WTC11 (cell line): ENCODE results near the gene PTPN3. TPM values are rescaled to one million over a fixed set of nuclear protein-coding genes. Genes with fewer than 3 reads are reported as not detected.

Experiments used
- ATAC-seq: fragments of 200-7000 bp; cut with Tn5 transposase; 2 replicates; pipeline ENCODE4 v1.10.0; 2021; ENCODE audit warnings: mild to moderate bottlenecking, moderate library complexity
- CTCF ChIA-PET: fragments of 300-600 bp; sonication (Branson Sonifier 250); formaldehyde crosslinking; loops from one replicate; lab custom pipeline; 2021; ENCODE audit warnings: antibody characterized with exemption; lab: Charles Lee
- POLR2A ChIA-PET: fragments of 350-600 bp; sonication (Branson Sonifier 250); formaldehyde crosslinking; loops from one replicate; lab custom pipeline; 2021; ENCODE audit warnings: antibody characterized with exemption; lab: Charles Lee
- DNase-seq: peaks from one replicate; pipeline ENCODE4 v3.0.0; 2021; ENCODE audit warnings: low spot score
- H3K27ac Mint-ChIP-seq: 2 replicates; pipeline ENCODE4 v1.8.0; 2021; ENCODE audit warnings: mixed read lengths
- H3K27me3 Mint-ChIP-seq: 2 replicates; pipeline ENCODE4 v1.8.0; 2021; ENCODE audit warnings: low read depth, mild to moderate bottlenecking, moderate library complexity, mixed read lengths
- H3K36me3 Mint-ChIP-seq: 2 replicates; pipeline ENCODE4 v1.8.0; 2021; ENCODE audit warnings: mixed read lengths
- H3K4me1 Mint-ChIP-seq: 2 replicates; pipeline ENCODE4 v1.8.0; 2022; ENCODE audit warnings: mixed read lengths
- H3K4me3 Mint-ChIP-seq: 2 replicates; pipeline ENCODE4 v1.8.0; 2021; ENCODE audit warnings: mild to moderate bottlenecking, moderate library complexity, mixed read lengths
- H3K9me3 Mint-ChIP-seq: 2 replicates; pipeline ENCODE4 v1.8.0; 2021; ENCODE audit warnings: mixed read lengths
- ATF6 ChIP-seq: sonication (generic); formaldehyde crosslinking; IDR thresholded peaks from 2 replicates; pipeline ENCODE4 v1.8.1; 2023; ENCODE audit warnings: mild to moderate bottlenecking, missing genetic modification reagents
- E2F1 ChIP-seq: sonication (generic); formaldehyde crosslinking; IDR thresholded peaks from 2 replicates; pipeline ENCODE4 v1.8.0; 2022; ENCODE audit warnings: mild to moderate bottlenecking, missing genetic modification reagents
- ELF4 ChIP-seq: sonication (generic); formaldehyde crosslinking; IDR thresholded peaks from 2 replicates; pipeline ENCODE4 v1.8.1; 2022; ENCODE audit warnings: low read depth, mild to moderate bottlenecking, moderate library complexity, missing genetic modification reagents
- GABPB1 ChIP-seq: sonication (generic); formaldehyde crosslinking; IDR thresholded peaks from 2 replicates; pipeline ENCODE4 v1.8.1; 2023; ENCODE audit warnings: mild to moderate bottlenecking, missing genetic modification reagents
- HMGXB4 ChIP-seq: sonication (generic); formaldehyde crosslinking; IDR thresholded peaks from 2 replicates; pipeline ENCODE4 v1.8.1; 2023; ENCODE audit warnings: mild to moderate bottlenecking, moderate library complexity, missing genetic modification reagents
- JUN ChIP-seq: sonication (generic); formaldehyde crosslinking; IDR thresholded peaks from 2 replicates; pipeline ENCODE4 v1.8.0; 2023; ENCODE audit warnings: mild to moderate bottlenecking, missing genetic modification reagents
- MAX ChIP-seq: sonication (generic); formaldehyde crosslinking; IDR thresholded peaks from 2 replicates; pipeline ENCODE4 v1.8.0; 2022; ENCODE audit warnings: mild to moderate bottlenecking, missing genetic modification reagents
- NR2C2 ChIP-seq: sonication (generic); formaldehyde crosslinking; IDR thresholded peaks from 2 replicates; pipeline ENCODE4 v1.8.0; 2022; ENCODE audit warnings: mild to moderate bottlenecking, missing genetic modification reagents
- SP1 ChIP-seq: sonication (generic); formaldehyde crosslinking; conservative IDR thresholded peaks from 2 replicates; pipeline ENCODE4 v1.8.1; 2022; ENCODE audit warnings: missing genetic modification reagents
- STAT6 ChIP-seq: sonication (generic); formaldehyde crosslinking; conservative IDR thresholded peaks from 2 replicates; pipeline ENCODE4 v1.8.1; 2023; ENCODE audit warnings: mild to moderate bottlenecking, low read depth, missing genetic modification reagents, moderate library complexity
- TEAD1 ChIP-seq: sonication (generic); formaldehyde crosslinking; IDR thresholded peaks from 2 replicates; pipeline ENCODE4 v1.8.0; 2022; ENCODE audit warnings: mild to moderate bottlenecking, missing genetic modification reagents
- TEAD4 ChIP-seq: sonication (generic); formaldehyde crosslinking; IDR thresholded peaks from 2 replicates; pipeline ENCODE4 v1.8.0; 2022; ENCODE audit warnings: mild to moderate bottlenecking, missing genetic modification reagents
- ZBTB21 ChIP-seq: sonication (generic); formaldehyde crosslinking; IDR thresholded peaks from 2 replicates; pipeline ENCODE4 v1.8.1; 2023; ENCODE audit warnings: mild to moderate bottlenecking, missing genetic modification reagents, borderline replicate concordance
- ZNF219 ChIP-seq: sonication (generic); formaldehyde crosslinking; IDR thresholded peaks from 2 replicates; pipeline ENCODE4 v1.8.0; 2023; ENCODE audit warnings: missing genetic modification reagents, mild to moderate bottlenecking, borderline replicate concordance
- ZNF263 ChIP-seq: sonication (generic); formaldehyde crosslinking; IDR thresholded peaks from 2 replicates; pipeline ENCODE4 v1.8.1; 2022; ENCODE audit warnings: low read depth, mild to moderate bottlenecking, moderate library complexity, missing genetic modification reagents
- ZNF532 ChIP-seq: fragments of 250-450 bp; sonication (Bioruptor Pico); IDR thresholded peaks from 2 replicates; pipeline ENCODE4 v1.9.0; 2021; ENCODE audit warnings: mild to moderate bottlenecking, borderline replicate concordance
- total RNA-seq: library from RNA; stranded (reverse); gene quantifications from 3 replicates; pipeline ENCODE4 v1.2.3, GENCODE V29; 2021

The PTPN3 gene
- total RNA-seq, 1 experiment from 2014 or later: 1.7 TPM

GRCh38 chr9:109385499-109385898 is 112.6 kb downstream of the PTPN3 start (continued):
- TF ChIP-seq ZBTB21 (CRISPR knock-in tag): no peak

- POLR2A ChIA-PET: no interaction called here
- Mint-ChIP-seq H3K4me3 (no peak overlapping the region), H3K9me3 (no peaks in the 10 kb centered on the region)
- TF ChIP-seq ELF4 (CRISPR knock-in tag) (no peak), ZNF532 (CRISPR knock-in tag) (no peak), ZNF263 (CRISPR knock-in tag) (no peak), MAX (CRISPR knock-in tag) (no peak), SP1 (CRISPR knock-in tag) (no peak), NR2C2 (CRISPR knock-in tag) (no peak), STAT6 (CRISPR knock-in tag) (no peak), GABPB1 (CRISPR knock-in tag) (no peak), ATF6 (CRISPR knock-in tag) (no peak), JUN (CRISPR knock-in tag) (no peak), TEAD1 (CRISPR knock-in tag) (no peak), E2F1 (CRISPR knock-in tag) (no peak), TEAD4 (CRISPR knock-in tag) (no peak), HMGXB4 (no peak), ZNF219 (CRISPR knock-in tag) (no peak)
- TF ChIP-seq, all 79 proteins: peak for 0
- CTCF ChIA-PET: no interaction called here
- Mint-ChIP-seq H3K4me1 (peaks cover 1% of the 10 kb centered on the region; the same call in 1 of the 2 replicates), H3K27ac (no peak overlapping the region), H3K36me3 (no peaks in the 10 kb centered on the region; the same call in 1 of the 2 replicates), H3K27me3 (no peaks in the 10 kb centered on the region)
- DNase-seq (no peak), ATAC-seq (no peak)
These were observed 114.2 kb downstream of the PTPN3 start for GRCh38 chr9:109383947-109384346.
